Adrenal gland (tissue), 12 donors: ENCODE results near the gene CORO1C. TPM values are rescaled to one million over a fixed set of nuclear protein-coding genes. Genes with fewer than 3 reads are reported as not detected.

Experiments used
- DNase-seq, 7 donors: peaks; one replicate each; pipeline ENCODE4 v3.0.0-alpha.2; 2019 to 2020
- H3K27ac ChIP-seq, 5 donors: fragments of 200-600 bp; sonication (generic) in 4 of 5; 1 replicate in 3 of 5; 2 replicates in 2 of 5; pipeline versions ENCODE4 v1.5.1 to v1.8.0; 2016 to 2020; ENCODE audit warnings: mild to moderate bottlenecking in 1 of 5
- H3K27me3 ChIP-seq: fragments of 200-600 bp; 2 replicates; pipeline ENCODE4 v1.8.0; 2021
- H3K36me3 ChIP-seq, 2 donors: fragments of 200-600 bp; replicated peaks in 1 of 2; 1 replicate in 1 of 2; 2 replicates in 1 of 2; pipeline versions ENCODE4 v1.5.1 to v1.8.0; 2018 to 2022
- H3K4me1 ChIP-seq, 2 donors: fragments of 200-600 bp; replicated peaks in 1 of 2; 1 replicate in 1 of 2; 2 replicates in 1 of 2; pipeline versions ENCODE4 v1.5.1 to v1.8.0; 2018 to 2021
- H3K4me3 ChIP-seq, 4 donors: fragments of 200-600 bp; sonication (generic) in 3 of 4; one replicate each; pipeline ENCODE4 v1.5.1; 2016 to 2018
- H3K9me3 ChIP-seq, 3 donors: fragments of 200-600 bp; sonication (generic) in 1 of 3; replicated peaks in 1 of 3; 1 replicate in 2 of 3; 2 replicates in 1 of 3; pipeline versions ENCODE4 v1.5.1 to v1.8.0; 2016 to 2021
- CTCF ChIP-seq, 6 experiments: fragments of 450-650 bp in 4 of 6; fragments of 200-600 bp in 2 of 6; sonication (generic) in 1 of 6; IDR thresholded peaks; 1 replicate in 5 of 6; 2 replicates in 1 of 6; pipeline versions ENCODE4 v1.5.1 to v1.8.0; 2016 to 2021; ENCODE audit warnings: antibody characterized with exemption in 6 of 6, mild to moderate bottlenecking in 2 of 6, moderate library complexity in 1 of 6
- POLR2A ChIP-seq, 2 donors: fragments of 450-650 bp; IDR thresholded peaks; one replicate each; pipeline ENCODE4 v1.6.1; 2017; ENCODE audit warnings: antibody characterized with exemption in 2 of 2, mild to moderate bottlenecking in 2 of 2, moderate library complexity in 1 of 2
- WGBS, 4 donors: extraction: QIAGEN DNeasy Blood & Tissue Kit in 2 of 4; methylation state at CpG; one replicate each; pipeline versions ENCODE4 v1.1.5 to v1.1.7; 2013 to 2017; 5-methylcytosine and 5-hydroxymethylcytosine counted together
- intact Hi-C, 2 donors: fragments of 100-400 bp; cut with DNase I; formaldehyde crosslinking; loops; one replicate each; pipeline versions ENCODE4 v1.14.1 to v1.15.0; 2022 to 2023
- polyA plus RNA-seq, 3 donors: library from polyadenylated mRNA; stranded (reverse); fragments of 200-250 nt in 2 of 3; fragments of 350-450 nt in 1 of 3; fragmentation: Illumina TruSeq in 1 of 3; extraction: RNeasy Lipid Tissue Mini Kit (QIAGEN cat#74804) in 1 of 3; gene quantifications; one replicate each; pipeline ENCODE4 v1.2.3, GENCODE V29; 2013 to 2014
- total RNA-seq, 9 donors: library from RNA; depleted of rRNA in 4 of 9; stranded (reverse); fragments of >200 nt in 4 of 9; fragments of 120-200 nt in 1 of 9; fragmentation: NEBNext Ultra II Directional in 1 of 9; extraction: Animal tissue kit (Norgen Biotek cat#: 25700) in 1 of 9; gene quantifications; one replicate each; pipeline versions ENCODE4 v1.1.0 to v1.2.4, GENCODE V29; 2013 to 2023
- donor health status: healthy with polysubstance abuse.
- donor health status: Bipolar disorder and iron deficiency.
- donor health status: DM: yes; HTN: yes; CAD: no.
- donor health status: DM: no; HTN: no; CAD: no.
- donor health status: DM: no; HTN: no; CAD: no.
- donor health status: DM: yes; HTN: yes; CAD: no.

The CORO1C gene
- total and polyA plus RNA-seq, 12 donors, result 17.4 to 124 (median 71.4) TPM

DNA sequence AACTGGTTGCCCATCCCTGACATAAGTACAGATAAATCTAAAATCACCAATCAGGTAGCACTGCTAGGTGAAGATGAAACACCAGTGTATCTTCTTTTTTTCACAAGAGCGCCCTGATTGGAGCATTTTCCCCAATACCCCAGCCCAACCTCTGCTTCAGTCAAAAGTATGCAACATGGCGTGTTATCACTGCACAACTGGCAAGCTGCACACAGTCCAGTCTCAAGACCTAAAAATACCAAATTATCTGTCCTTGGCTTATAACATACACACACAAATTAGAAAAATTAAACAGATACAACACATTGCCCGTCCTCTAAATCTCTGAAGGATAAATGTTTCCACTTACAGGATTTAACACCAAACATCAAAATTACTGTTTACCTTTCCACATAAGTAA lies 77.4 kb downstream of the CORO1C start:
- Histone ChIP-seq H3K4me3 (no peak overlapping the region), H3K36me3 (peaks cover 0 to 44% of the 10 kb centered on the region in 2 donors), H3K9me3 (no peaks in the 10 kb centered on the region), H3K27me3 (no peaks in the 10 kb centered on the region), H3K27ac (no peak overlapping the region), H3K4me1 (peaks cover 0 to 5% of the 10 kb centered on the region in 2 donors)
- TF ChIP-seq CTCF (IDR thresholded peaks at IDR 0.05) (no peak), POLR2A (IDR thresholded peaks at IDR 0.05) (no peak)
- no peak for DNase-seq
- intact Hi-C loops, result no loop called here
- 86 to 89% (median 87%) methylated on average over 3 of the region's 3 CpGs for WGBS, 4 donors

DNA sequence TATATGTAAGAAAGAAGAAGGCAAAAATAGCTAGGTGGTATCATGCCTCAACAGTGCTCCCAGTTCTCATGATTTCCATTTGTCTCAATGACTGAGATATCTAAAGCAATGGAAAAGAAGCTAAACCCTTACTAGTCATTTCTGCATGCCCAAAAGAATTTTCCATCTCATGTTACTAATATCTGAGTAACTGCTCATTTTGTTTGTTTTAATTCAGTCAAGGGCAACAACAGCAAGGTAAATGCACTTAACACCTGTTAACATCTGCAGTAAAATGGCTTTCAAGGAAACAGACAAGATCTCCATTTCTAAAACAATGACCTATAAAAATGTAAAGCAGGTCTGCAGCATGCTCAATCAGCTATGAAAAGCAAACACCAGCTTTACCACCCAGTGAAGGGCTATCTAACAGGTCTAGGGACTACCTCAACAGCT lies 78.2 kb downstream of the CORO1C start:
- intact Hi-C loops, result no loop called here
- no peak for TF ChIP-seq CTCF (IDR thresholded peaks at IDR 0.05)
- TF ChIP-seq POLR2A (IDR thresholded peaks at IDR 0.05), result no peak
- no peaks in the 10 kb centered on the region for H3K27me3 ChIP-seq
- H3K27ac ChIP-seq, result no peak overlapping the region
- DNase-seq, result no peak
- no peaks in the 10 kb centered on the region for H3K9me3 ChIP-seq
- H3K36me3 ChIP-seq, result peaks cover 0 to 41% of the 10 kb centered on the region in 2 donors
- H3K4me1 ChIP-seq, result peaks cover 0 to 5% of the 10 kb centered on the region in 2 donors
- no peak overlapping the region for H3K4me3 ChIP-seq

DNA sequence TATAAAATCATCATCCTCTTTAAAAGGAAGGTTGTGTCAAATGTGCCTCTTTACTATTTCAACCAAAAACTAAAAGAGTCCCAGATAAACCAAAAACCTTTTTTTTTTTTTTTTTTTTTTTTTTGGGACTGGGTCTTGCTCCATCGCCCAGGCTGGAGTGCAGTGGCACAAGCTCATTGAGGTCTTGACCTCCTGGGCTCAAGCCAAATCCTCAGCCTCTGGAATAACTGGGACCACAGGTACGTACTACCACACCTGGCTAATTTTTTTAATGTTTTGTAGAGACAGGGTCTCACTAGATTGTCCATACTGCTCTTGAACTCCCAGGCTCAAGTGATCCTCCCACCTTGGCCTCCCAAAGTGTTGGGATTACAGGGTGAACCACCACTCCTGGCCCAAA lies 81.2 kb downstream of the CORO1C start:
- TF ChIP-seq POLR2A (IDR thresholded peaks at IDR 0.05) (no peak), CTCF (IDR thresholded peaks at IDR 0.05) (no peak)
- Histone ChIP-seq H3K36me3 (peaks cover 0 to 33% of the 10 kb centered on the region in 2 donors), H3K27me3 (no peaks in the 10 kb centered on the region), H3K27ac (no peak overlapping the region), H3K4me3 (no peak overlapping the region), H3K9me3 (no peaks in the 10 kb centered on the region), H3K4me1 (peaks cover 17 to 34% of the 10 kb centered on the region in 2 donors)
- WGBS, 4 donors, result 68 to 90% (median 82%) methylated on average over 2 of the region's 2 CpGs
- DNase-seq, result no peak
- intact Hi-C loops, result no loop called here

GRCh38 chr12:108649669-108650068 lies 81.6 kb downstream of the CORO1C start:
- TF ChIP-seq CTCF (IDR thresholded peaks at IDR 0.05) (no peak), POLR2A (IDR thresholded peaks at IDR 0.05) (no peak)
- 43 to 51% (median 48%) methylated on average over 4 of the region's 4 CpGs for WGBS, 4 donors
- Histone ChIP-seq H3K4me3 (no peak overlapping the region), H3K27ac (peak overlapping the region in 1 of 5 donors; percentile 1), H3K4me1 (peaks cover 21 to 38% of the 10 kb centered on the region in 2 donors), H3K36me3 (peaks cover 0 to 33% of the 10 kb centered on the region in 2 donors), H3K9me3 (no peaks in the 10 kb centered on the region), H3K27me3 (no peaks in the 10 kb centered on the region)
- peak in 1 of 7 donors; percentile 50 for DNase-seq
- intact Hi-C loops, result no loop called here
